Measurements from ENCODE around the gene MGMT. TPM values are rescaled to one million over a fixed set of nuclear protein-coding genes. Genes with fewer than 3 reads are reported as not detected.

Gene MGMT
- total RNA-seq, 2 donors from 2014 or later, result 41.1 to 50.4 TPM

GRCh38 chr10:129648856-129649255, 181.8 kb downstream of the MGMT start:
- H3K4me3 ChIP-seq, result no peak overlapping the region
- no peaks in the 10 kb centered on the region for H3K36me3 ChIP-seq
- H3K4me1 ChIP-seq (replicated peaks), result no peaks in the 10 kb centered on the region
- H3K27me3 ChIP-seq (replicated peaks; ENCODE audit: insufficient read depth), result no peaks in the 10 kb centered on the region
- no peaks in the 10 kb centered on the region for H3K9me3 ChIP-seq
- no peak overlapping the region for H3K27ac ChIP-seq
- WGBS, result 90% methylated on average over 6 of the region's 6 CpGs
- TF ChIP-seq CTCF (IDR thresholded peaks at IDR 0.05) (no peak), POLR2A (IDR thresholded peaks at IDR 0.05) (no peak), POLR2AphosphoS5 (IDR thresholded peaks at IDR 0.05) (no peak)
- intact Hi-C loops (cut with DNase I), result no loop called here
- DNase-seq (ENCODE audit: low spot score), result no peak

GRCh38 chr10:129652021-129652420, 185.0 kb downstream of the MGMT start:
- WGBS, result 92% methylated on average over 15 of the region's 15 CpGs
- DNase-seq (ENCODE audit: low spot score), result no peak
- Histone ChIP-seq H3K4me1 (replicated peaks) (no peaks in the 10 kb centered on the region), H3K27ac (no peak overlapping the region), H3K27me3 (replicated peaks; ENCODE audit: insufficient read depth) (no peaks in the 10 kb centered on the region), H3K4me3 (no peak overlapping the region), H3K36me3 (no peaks in the 10 kb centered on the region), H3K9me3 (no peaks in the 10 kb centered on the region)
- TF ChIP-seq CTCF (IDR thresholded peaks at IDR 0.05), result no peak
- TF ChIP-seq POLR2A (IDR thresholded peaks at IDR 0.05), result no peak
- no peak for TF ChIP-seq POLR2AphosphoS5 (IDR thresholded peaks at IDR 0.05)
- intact Hi-C loops (cut with DNase I), result no loop called here

- H3K36me3 ChIP-seq, result no peaks in the 10 kb centered on the region
- WGBS, result 96% methylated on average over 11 of the region's 22 CpGs
- intact Hi-C loops (cut with DNase I), result no loop called here
These were observed 185.6 kb downstream of the MGMT start for GRCh38 chr10:129652521-129653201.

GRCh38 chr10:129653428-129653827, 186.4 kb downstream of the MGMT start:
- intact Hi-C loops (cut with DNase I), result no loop called here
- H3K4me3 ChIP-seq, result no peak overlapping the region
- no peaks in the 10 kb centered on the region for H3K36me3 ChIP-seq
- WGBS, result 96% methylated on average over 8 of the region's 8 CpGs
- TF ChIP-seq POLR2A (IDR thresholded peaks at IDR 0.05) (no peak), POLR2AphosphoS5 (IDR thresholded peaks at IDR 0.05) (no peak), CTCF (IDR thresholded peaks at IDR 0.05) (no peak)
- H3K27ac ChIP-seq, result no peak overlapping the region
- DNase-seq (ENCODE audit: low spot score), result no peak
- H3K4me1 ChIP-seq (replicated peaks), result no peaks in the 10 kb centered on the region
- H3K9me3 ChIP-seq, result no peaks in the 10 kb centered on the region
- H3K27me3 ChIP-seq (replicated peaks; ENCODE audit: insufficient read depth), result no peaks in the 10 kb centered on the region

More at GRCh38 chr10:129652521-129653201, 185.6 kb downstream of the MGMT start:
- TF ChIP-seq POLR2A (IDR thresholded peaks at IDR 0.05) (no peak), CTCF (IDR thresholded peaks at IDR 0.05) (no peak), POLR2AphosphoS5 (IDR thresholded peaks at IDR 0.05) (no peak)
- H3K27ac ChIP-seq, result no peak overlapping the region
- no peaks in the 10 kb centered on the region for H3K9me3 ChIP-seq
- no peak for DNase-seq (ENCODE audit: low spot score)
- H3K4me3 ChIP-seq, result no peak overlapping the region
- no peaks in the 10 kb centered on the region for H3K4me1 ChIP-seq (replicated peaks)
- H3K27me3 ChIP-seq (replicated peaks; ENCODE audit: insufficient read depth), result no peaks in the 10 kb centered on the region

GRCh38 chr10:129653861-129654260, 186.8 kb downstream of the MGMT start:
- WGBS, result 99% methylated on average over 11 of the region's 11 CpGs
- no peak for DNase-seq (ENCODE audit: low spot score)
- intact Hi-C loops (cut with DNase I), result no loop called here
- H3K4me1 ChIP-seq (replicated peaks), result no peaks in the 10 kb centered on the region
- no peaks in the 10 kb centered on the region for H3K9me3 ChIP-seq
- H3K27me3 ChIP-seq (replicated peaks; ENCODE audit: insufficient read depth), result no peaks in the 10 kb centered on the region
- H3K4me3 ChIP-seq, result no peak overlapping the region
- TF ChIP-seq CTCF (IDR thresholded peaks at IDR 0.05) (no peak), POLR2AphosphoS5 (IDR thresholded peaks at IDR 0.05) (no peak), POLR2A (IDR thresholded peaks at IDR 0.05) (no peak)
- no peaks in the 10 kb centered on the region for H3K36me3 ChIP-seq
- H3K27ac ChIP-seq, result no peak overlapping the region
